ENCODE data around the gene MOB3B.
"Not testable (repeated sequence)": the region's sequence is repeated elsewhere in the genome, so short reads cannot be mapped to it uniquely, and the experiment has no call there.

The MOB3B gene

DNA sequence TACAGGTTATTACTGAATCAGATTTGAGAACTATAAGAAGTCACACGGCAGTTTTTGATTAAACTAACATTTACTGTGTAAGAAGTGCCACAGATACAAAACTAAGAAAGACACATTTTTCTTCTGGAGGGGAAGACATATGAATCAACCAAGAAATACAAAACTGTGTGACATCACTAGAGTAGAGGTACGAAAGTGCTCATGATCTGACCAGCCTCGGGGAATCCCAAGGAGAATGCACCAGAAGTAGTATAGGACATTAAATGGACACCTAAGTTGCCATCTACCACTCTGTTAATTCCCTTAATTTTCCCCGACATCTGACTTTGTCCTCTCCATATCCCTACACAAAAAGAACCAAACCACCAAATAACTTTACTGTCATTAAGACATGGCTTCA lies 10.8 kb downstream of the MOB3B start:
- DNase-seq (ENCODE audit: low read depth), result no peak

DNA sequence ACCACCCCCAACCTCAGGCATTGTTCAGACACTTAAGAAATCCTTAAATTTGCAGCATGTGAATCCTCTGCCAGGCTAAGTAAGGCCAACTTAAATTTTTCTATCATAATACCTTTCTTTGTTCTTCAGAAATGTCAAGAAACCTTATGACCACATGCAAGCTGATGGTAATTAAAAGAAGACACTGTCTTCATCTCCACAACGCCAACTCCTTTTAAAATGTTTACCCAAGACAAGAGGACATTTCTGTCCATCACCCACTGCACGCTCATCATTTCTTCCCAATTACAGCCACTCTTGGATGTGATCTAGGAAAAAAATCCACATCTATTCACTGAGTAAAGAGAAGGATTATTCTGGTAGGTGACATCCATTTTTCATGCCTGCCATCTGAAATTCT lies 11.6 kb downstream of the MOB3B start:
- DNase-seq (ENCODE audit: low read depth), result no peak

DNA sequence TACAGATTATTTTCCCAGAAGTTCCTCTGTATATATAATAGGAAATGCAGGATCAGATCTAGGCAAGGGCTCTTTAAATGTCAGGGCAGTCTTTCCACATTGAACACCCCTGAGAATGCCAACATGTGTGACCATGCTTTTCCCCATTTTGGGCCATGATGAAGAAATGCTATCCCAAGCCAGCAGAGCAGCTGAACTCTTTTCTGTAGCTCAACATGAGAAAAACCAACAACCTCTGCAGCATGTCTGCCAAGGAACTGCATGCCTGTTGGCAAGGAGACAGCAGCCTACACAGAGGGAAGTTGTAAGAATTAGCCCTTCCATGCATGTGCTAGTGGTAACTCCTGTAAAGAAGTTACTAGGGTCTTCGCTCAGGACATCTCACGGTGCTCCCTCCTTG lies 15.1 kb downstream of the MOB3B start:
- DNase-seq (ENCODE audit: low read depth), result no peak

DNA sequence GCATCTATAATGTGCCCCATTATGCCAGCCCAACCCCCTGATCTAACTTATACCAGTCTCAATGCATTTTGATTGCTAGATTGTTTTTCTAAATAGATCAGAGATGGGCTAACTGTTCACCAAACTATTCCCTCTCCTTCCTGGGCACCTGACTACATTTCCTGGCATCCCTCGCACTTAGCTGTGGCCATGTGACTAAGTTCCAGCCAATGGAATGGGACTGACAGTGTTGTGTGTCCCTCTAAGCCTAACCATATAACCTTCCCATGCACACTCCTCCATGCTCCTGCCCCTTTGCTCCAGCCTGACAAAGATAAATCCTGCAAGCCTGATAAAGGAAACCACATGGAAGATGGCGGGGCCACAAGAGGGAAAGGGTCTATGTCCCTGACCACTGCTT lies 17.8 kb downstream of the MOB3B start:
- no peak for DNase-seq (ENCODE audit: low read depth)

DNA sequence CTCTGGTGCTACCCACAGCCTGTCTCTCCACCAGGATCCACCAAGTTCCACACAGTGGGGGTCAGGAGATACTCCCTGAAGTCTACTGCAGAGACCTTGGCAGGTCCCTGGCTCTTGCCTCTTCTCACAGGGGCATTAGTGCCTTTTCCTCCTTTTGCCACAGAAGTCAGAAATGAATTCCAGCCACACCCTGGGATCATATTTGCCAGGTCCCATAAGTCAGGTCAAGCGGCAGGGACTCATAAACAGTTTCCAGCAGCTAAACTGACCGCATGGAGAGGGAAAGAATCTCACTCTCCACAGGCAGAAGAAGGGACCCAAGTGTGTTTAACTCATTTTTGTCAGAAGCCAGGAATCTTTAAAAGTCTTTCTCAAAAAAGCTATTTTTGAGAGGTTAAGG lies 18.8 kb downstream of the MOB3B start:
- DNase-seq (ENCODE audit: low read depth), result no peak

DNA sequence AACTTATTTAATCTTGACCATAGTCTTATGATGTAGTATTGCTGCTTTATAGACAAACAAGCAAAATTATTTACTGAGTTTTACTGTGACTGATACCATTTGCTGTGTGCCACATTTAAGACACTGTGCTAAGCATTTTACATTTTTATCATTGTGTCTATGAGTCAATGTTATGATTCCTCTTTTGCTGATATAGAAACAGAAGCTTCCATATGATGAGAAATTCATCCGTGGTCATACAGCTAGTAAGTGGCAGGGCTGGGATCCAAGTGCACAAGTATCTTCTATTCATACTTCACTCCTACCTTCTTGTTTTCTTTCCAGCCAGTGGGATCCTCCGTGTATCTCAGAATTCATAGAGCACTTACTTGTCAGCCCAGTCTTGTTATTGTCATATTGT lies 22.6 kb downstream of the MOB3B start:
- no peak for DNase-seq (ENCODE audit: low read depth)

DNA sequence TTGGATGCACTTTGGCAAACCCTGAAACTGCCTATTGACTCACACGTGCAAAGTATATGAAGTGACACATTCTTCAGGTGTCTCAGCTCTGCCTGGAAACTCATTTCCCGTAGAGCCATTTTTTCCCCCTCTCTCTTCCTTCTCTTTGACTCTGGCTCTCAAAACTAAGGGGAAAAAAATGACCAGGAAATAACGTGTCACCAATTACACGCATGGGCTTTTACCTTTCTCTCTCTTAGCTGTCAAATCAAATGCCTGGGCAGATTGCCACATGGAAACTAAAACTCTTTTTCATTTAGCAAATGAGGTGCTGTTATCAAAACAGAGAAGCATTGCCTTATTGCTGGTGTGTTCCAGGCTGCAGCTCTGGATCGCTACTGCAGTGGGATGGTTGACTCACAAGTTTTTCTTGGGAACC lies 23.9 kb downstream of the MOB3B start:
- no peak for DNase-seq (ENCODE audit: low read depth)

DNA sequence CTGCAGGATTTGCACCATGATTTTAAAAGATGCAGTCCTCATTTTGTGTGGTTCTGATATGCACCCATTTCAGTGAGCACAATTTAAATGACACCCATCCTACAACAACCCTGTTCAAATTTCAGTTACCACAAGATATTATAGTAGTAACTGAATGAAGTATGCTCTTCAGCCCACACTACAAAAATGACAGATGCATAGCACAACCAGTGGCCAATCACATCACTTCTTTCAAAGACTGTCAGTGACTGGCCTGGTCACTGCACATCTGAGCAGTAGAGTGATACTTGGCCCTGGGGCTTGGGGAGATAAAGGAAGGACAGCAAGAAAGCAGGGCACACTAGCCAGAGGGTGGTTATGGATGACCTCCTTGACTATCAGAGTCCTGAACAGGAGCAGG lies 25.4 kb downstream of the MOB3B start:
- DNase-seq (ENCODE audit: low read depth), result no peak

DNA sequence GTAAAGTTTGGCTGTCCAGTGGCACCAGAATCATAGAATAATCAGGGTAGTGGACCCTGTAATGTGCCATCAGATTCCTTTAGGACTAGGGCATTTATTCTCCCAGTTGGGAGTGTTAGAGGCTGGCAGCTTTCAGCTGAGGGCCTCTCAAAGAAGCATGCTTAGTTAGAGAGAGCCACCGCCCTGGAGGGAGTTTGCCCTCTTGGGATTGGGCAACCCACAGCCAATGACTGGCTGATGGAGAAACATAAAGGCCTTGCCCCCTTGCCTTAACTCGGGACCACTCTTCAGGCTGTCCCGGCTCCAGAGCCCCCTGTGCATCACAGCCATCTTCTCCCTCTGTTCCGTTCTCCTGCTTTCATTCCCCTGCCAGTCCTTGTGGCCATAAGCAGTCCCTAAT lies 26.0 kb downstream of the MOB3B start:
- DNase-seq (ENCODE audit: low read depth), result no peak

DNA sequence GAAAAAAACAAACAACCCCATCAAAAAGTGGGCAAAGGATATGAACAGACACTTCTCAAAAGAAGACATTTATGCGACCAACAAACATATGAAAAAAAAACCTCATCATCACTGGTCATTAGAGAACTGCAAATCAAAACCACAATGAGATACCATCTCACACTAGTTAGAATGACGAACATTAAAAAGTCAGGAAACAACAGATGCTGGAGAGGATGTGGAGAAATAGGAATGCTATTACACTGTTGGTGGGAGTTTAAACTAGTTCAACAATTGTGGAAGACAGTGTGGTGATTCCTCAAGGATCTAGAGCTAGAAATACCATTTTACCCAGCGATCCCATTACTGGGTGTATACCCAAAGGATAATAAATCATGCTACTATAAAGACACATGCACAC lies 28.7 kb downstream of the MOB3B start:
- DNase-seq (ENCODE audit: low read depth), result not testable (repeated sequence)

DNA sequence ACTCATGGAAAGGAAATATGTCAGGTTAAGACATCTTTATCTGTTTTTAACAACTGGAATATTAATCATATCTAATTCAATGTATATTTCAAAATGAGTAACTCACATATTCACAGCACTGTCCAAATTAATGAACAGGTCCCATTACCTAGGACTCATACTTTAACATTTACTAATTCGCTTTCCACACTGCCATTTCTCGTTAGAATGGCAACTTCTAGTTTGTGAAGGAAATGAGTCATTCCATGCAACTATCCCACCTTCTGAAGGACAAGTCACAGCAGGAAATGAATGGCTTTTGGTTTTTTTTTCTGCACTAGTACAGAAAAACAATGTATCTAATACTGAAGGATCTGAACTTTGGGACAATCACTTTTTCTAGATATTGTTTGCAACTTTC lies 30.2 kb downstream of the MOB3B start:
- no peak for DNase-seq (ENCODE audit: low read depth)

DNA sequence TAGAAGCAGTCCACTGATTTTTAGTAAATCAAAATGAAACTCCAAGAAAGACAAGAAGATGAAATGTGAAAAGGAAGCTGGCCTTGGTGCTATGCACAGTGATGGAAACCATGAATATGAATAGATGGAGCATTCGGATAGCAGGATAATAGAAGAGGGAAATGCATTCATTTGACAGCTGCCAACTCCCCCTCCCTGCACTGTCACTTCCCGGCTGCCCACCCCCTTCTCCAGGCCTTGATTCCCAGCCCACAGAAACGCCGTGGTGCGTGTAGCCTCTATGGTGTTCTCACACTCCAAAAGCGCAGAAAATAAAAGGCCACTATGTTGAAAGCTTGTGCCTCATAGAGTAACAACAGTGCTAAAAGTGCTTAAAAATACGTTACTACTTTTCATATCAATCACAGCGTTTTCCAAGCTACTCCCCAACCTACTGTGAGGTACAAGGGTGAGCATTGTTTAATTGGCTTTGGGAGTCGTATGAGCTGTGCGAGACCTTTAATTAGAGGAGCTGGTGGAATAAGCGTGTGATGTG lies 31.7 kb downstream of the MOB3B start:
- no peak for DNase-seq (ENCODE audit: low read depth)

DNA sequence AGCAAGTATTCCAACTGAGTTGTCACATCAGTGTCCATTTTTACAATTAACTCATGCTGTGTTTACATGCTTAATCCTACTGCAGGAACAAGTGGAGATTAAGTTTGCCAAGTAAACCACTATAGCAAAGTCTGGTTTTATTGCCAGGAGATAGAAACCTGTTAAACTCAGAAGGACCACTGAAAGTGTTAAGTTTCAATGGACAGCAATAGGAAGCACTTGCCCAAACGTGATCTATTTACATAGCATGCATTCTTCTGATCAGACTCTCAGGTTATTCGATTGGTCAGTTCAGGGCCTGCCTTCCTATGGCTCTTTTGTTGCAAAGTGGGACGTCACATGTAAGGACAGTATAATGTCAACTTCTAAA lies 33.5 kb downstream of the MOB3B start:
- DNase-seq (ENCODE audit: low read depth), result no peak

DNA sequence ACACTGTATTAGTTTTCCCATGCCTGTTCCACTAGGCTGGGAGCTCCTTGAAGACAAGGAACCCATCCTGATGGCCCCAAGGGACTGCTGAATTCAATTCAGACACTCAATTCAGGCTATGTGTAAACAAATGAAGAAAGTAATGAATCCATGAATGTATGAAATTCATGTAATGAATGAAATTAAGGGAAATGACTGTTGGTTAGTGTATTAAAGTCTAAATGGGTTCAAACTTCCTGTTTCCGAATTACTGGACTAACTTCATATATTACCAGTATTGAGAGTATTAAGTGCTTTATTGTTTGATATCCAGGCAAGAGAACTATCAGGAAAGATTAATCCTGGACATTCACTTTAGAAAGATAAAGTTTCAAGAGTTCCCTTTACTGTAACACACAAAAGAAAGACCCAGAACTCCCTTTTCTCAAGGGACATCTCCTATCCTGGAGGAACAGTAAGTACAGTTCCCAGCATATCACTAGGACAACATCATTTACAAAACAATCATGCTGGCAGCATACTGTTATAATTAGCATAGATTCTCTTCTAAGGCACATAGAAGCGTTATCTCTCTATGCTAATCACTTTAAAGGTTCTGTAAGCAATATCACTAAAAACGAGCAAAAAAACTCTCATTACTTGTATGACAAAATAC lies 34.0 kb downstream of the MOB3B start:
- no peak for DNase-seq (ENCODE audit: low read depth)

DNA sequence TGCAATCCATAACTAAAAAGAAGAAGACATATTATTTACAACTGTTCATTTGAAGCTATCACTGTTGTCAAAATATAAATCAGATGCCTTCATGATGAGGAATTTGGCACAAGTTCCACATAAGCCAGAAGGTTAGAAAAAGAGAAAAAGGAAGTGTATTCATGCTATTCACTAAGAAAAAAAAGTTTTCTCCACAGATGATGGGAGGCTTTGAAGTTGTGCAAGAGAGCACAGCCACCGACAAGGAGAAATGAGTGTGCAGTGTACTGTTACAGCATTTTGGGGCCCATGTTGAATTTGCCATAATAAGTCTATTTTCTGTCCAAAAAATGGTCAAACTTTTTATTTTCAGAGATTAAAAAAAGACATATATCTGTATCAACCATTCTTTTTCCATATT lies 38.5 kb downstream of the MOB3B start:
- DNase-seq (ENCODE audit: low read depth), result no peak

DNA sequence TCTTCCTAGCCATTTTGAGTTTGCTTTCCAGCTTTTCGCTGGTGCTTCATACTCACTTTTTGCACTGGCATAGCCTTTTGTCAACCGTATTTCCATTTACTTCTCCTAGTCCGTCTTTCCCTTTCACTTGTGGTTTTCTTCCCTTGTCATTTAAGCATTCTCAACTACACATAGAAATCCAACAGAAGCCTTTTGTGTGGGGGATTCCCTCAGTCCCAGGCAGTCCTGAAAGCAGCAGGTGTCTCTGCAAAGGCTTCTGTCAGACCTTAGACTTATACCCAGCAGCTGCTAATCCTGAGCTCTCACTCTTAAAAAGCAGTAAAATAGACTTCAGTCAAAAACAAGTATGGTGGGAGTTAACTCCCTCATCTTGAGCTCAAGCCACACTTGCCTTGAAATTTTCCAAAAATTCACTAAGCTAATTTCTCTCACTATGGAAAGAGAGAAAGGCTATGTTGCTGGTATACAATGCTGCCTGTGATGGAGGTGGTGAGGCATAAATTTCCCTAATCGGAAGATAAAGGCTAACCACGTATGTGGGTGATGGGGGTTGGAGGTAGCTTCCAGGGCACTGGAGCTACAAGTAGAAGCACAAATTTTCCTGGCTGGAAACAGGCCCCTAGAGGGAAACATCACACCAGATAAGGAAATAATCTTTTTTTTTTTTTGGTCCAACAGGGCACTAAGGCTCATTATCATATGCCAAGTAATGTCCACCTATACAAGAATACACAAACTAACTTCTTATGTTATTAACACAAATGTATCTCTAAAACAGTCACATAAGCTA lies 40.3 kb downstream of the MOB3B start:
- DNase-seq (ENCODE audit: low read depth), result no peak

DNA sequence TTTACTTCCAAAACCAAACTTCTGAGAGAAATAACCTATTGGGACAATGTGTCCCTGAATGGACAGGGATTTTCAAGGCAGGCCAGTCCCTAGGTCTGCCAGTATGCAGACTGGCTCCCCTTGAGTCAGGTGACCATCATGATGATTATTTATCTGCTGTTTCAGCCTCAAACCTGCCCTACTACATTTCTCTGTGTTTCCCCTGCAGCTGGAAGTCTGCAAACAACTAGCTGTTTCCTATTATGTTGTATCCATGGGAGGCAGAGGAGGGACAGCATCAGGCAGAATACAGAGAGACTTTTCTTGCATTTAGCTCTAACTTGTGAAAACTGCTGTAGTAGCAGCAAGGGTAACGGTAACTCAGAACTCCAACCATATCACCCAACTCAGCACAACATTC lies 41.7 kb downstream of the MOB3B start:
- no peak for DNase-seq (ENCODE audit: low read depth)

DNA sequence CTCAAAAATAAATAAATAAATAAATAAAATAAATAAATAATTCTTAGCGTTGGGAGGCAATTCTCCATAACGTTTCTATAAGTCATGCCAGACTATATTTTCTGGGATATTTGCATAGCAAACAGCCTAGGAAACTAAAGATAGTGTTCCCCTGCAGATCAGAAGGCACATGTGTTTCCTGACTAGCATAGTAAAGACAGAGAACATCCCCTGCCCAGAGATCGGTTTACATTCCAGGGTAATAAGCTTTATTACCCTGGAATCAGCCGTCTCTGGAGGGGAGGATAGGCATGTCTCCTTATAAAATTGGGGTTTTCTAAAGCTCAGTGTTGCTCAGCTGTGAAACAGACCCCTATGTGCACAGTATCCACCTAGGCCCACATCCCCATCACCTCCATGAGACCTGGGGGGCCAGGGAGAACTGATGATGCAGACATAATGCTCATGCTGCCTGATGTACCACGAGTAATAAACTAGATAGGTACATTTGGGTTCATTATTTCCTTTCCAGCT lies 42.4 kb downstream of the MOB3B start:
- no peak for DNase-seq (ENCODE audit: low read depth)

DNA sequence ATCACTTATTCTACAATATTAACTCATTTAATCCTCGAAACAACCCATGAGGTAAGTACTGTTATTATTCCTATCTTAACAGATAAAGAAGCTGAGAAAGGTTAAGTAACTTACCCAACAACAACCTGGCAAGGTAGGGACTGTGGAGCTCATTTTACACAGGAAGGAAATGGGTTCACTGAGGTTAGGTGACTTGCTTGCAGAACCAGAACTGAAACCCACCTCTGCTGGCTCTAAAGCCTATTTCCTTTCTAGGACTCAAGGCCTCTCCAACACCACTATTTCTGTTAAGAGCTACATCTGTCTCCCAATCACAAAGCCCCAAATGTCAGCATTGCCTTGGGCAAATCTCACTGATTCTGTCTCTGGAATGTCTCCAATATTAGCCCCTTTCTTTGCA lies 44.5 kb downstream of the MOB3B start:
- no peak for DNase-seq (ENCODE audit: low read depth)

DNA sequence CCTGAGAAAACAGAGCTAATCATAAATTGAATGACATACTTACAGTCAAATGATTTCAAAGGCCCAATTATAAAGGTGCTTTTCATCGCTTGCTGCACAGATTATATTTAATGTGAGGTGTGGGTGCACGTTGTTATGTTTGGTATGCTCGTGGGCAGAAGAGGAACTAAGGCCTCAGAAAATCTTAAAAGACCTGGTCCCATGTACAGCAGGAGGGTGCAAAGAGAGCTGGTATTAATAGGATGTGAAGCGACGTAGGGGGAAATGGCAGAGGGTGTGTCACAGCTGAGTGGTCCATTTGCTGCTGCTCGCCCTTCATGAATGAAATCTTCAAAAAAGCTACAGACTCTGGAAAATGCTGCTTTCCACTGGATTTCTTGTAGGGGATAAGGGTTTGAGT lies 46.0 kb downstream of the MOB3B start:
- no peak for DNase-seq (ENCODE audit: low read depth)

DNA sequence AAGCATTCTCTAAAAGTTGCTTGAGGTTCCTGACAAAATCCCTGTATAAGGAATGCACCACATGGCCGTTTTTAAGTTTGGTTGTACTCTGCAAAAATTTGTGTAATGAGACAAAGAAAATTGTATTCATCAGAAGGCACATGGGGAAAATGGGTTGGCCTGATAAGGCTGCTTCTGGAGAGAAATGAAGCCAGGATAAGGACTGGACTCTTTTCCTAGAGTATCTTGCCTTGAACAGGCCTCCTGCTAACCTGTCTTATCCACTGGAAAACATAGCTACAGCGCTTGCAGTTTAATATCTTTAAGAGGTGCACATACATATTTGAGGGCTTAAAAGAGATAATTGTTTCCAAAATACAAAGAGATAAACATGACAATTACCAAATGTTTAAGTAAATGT lies 46.9 kb downstream of the MOB3B start:
- DNase-seq (ENCODE audit: low read depth), result no peak

DNA sequence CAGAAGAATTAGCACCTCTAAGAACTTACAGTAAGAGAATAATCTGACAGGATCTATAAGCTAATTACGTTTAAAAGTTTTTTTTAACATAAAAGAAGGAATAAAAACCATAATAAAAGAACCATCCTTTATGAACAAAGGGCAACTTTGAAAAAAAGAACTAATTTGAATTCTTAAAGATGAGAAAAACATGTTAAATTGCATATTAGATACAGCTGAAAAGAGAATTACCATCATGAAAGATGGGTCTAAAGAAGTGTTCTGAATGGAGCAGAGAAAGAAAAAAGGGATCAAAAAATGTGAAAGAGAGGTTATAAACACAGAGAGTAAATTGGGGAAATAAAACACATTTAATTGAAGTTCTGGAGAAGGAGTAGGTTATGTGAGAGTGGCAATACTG lies 51.3 kb downstream of the MOB3B start:
- no peak for DNase-seq (ENCODE audit: low read depth)

DNA sequence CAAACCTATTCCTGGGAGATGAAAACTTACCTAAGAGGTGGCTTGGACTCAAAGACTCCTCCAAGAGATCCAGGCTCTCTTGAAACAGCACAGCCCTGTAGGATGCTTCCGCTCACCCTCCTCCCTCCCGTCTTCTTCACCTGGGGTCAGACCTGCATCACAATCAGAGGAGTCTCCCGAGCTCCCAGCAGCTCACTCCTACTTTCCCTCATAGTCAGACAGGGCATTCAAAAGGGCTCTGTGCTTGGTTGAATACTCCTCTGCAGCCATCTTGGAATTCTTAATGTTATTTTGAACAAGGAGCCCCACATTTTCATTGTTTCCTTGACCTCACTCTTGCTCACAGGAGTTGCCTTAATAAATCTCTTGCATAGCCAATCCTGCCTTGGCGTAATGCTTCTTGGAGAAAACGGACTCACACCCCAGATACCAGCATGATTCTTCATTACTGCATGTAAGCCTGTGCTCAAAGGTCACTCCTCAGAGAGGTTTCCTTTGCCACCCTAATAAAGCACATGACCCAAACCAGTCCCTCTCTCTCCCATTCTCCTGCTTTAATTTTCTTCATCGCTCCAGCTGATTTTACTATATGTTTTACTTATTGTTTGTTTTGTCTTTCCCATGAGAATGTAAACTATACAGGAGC lies 52.6 kb downstream of the MOB3B start:
- no peak for DNase-seq (ENCODE audit: low read depth)

Data from stimulated activated CD8-positive, alpha-beta memory T cell treated with anti-CD3 and anti-CD28 coated beads, Interleukin-4, amount 100 ng/mL, for 24 hours (primary cell).